GM11168 (cell line): ENCODE results near the gene MTX2.
"Not testable (repeated sequence)": the region's sequence is repeated elsewhere in the genome, so short reads cannot be mapped to it uniquely, and the experiment has no call there.

ENCODE experiments used
- in situ Hi-C: fragments of 300-500 bp; cut with MboI; formaldehyde crosslinking; loops from one replicate; pipeline ENCODE4 v1.12.0; 2022; ENCODE audit warnings: low sequenced_read_pairs; ENCODE audit not compliant: unreplicated experiment

The MTX2 gene

DNA sequence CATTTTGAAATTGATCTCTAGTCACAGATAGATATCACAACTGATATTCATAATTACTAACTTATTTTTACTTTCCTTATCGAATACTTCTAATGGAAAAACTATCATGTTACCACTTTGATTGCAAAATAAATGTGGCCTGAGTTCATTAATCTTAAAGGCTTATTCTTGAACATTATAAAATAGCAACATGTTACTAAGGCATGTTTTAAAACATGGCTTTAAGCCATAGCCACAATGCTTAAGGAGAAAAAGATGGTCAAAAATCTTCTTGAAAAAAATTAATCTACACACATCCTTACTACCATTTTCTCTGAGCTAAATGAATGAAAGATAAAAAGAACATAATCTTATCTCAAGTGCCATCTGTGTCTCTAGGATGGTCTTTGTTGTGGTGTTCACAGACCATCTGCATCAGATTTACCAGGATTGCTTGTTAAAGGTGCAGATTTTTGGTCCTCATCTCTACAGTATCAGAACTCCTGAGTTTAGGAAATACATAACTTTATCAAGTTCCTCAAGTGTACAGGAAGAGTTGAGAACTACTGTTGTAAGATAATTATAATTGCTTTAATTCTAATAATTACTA lies 15.3 kb downstream of the MTX2 start:
- in situ Hi-C loops: no loop called here

DNA sequence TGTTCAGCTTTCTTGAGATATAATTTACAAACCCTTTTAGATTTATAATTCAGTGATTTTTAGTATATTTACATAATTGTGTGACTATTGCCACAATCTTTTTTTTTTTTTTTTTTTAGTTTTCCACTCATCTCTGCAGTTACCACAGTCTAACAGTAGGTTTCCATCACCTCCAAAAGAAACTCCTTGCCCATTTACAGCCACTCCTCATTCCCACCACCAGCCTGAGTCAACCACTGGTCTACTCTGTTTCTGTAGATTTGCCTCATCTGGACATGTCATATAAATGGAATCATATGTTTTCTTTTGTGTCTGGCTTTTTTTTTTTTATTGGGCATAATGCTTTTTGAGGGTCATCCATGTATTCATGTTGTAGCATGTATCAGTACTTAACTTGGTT lies 16.1 kb downstream of the MTX2 start:
- in situ Hi-C loops: no loop called here

DNA sequence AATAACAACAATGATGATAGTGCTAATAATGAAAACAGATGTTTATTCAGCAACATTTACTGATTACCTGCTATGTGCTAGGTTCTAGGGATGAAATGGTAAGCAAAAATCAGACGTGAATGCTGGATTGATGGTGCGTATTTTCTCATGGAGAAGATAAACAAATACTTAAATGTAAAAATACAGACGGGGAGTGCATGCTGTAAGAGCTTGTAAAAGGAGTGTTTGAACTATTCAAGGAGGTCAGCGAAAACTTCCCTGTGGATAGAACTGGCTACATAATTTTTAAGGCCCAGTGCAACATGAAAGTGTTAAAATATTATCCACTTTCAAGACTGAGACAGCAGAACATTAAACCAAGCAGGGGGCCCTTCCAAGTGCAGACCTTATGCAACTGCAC lies 22.1 kb downstream of the MTX2 start:
- in situ Hi-C loops: no loop called here

DNA sequence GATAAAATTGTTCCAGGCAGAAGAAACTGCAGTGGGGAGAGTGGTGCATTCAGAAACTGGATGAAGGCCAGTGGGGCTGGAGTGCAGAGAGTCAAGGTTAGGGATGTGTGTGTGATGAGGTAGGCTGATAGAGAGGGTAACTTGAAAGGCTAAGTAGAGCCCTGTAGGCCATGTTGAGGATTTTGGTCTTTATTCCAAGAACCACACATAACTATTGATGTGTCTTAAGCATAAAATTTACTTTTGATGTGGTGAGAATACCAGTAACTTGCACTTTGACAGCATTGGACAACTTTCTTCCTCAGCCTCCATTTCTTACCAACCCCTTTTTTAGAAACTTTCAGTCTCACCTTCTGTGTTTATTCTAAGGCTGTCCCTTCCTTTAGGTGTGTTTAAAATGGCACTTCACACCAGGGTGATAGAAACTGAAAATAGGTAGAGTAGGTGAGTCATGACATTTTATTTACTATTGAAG lies 22.6 kb downstream of the MTX2 start:
- in situ Hi-C loops: no loop called here

DNA sequence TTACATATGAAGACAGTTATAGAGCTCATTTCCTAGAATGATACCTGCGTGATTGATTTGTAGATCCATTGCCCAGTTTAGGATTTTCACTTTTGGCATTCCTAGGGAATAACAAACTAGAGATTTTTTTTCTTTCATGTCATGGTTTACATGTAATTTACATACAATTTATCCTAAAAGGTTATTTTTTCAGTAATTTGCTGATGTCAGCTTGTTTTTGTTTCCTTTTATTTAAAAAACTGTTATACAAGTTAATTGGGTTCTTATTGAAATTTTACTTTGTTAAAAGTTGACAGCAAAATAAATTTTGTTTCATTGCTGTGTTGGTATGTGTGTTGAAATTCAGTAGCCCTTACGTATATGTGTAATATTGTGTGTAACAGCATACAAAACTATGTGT lies 23.4 kb downstream of the MTX2 start:
- in situ Hi-C loops: no loop called here

DNA sequence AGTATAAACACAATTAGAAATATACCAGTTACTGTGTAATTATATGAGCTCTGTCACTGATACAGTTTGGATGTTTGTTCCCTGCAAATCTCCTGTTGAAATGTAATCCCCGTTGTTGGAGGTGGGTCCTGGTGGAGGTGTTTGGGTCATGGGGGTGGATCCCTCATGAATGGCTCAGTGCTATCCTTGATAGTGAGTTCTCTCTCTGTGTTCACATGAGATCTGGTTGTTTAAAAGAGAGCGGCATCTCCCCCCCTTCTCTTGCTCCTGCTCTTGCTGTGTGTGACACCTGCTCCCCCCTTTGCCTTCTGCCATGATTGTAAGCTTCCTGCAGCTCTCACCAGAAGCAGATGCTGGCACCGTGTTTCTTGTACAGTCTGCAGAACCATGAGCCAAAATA lies 24.1 kb downstream of the MTX2 start:
- in situ Hi-C loops: no loop called here

DNA sequence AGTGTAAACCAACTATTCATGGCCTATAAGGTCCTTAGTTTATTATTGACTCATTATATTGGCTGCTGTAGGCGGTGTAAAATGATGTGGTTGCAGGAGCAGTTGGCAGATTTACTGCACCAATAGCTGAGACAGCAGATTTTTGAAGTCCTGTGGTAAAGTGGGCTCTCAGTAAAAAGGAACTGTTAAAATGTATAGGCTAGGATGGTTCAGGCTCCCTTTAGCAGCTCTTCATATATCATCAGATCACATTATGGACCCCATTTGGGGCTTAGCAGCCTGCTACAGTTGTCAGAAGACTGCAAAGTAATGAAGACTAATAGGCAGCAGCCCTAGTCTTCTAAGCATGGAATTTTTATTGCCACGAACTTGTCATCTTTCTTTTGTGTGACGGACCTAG lies 27.8 kb downstream of the MTX2 start:
- in situ Hi-C loops: no loop called here

DNA sequence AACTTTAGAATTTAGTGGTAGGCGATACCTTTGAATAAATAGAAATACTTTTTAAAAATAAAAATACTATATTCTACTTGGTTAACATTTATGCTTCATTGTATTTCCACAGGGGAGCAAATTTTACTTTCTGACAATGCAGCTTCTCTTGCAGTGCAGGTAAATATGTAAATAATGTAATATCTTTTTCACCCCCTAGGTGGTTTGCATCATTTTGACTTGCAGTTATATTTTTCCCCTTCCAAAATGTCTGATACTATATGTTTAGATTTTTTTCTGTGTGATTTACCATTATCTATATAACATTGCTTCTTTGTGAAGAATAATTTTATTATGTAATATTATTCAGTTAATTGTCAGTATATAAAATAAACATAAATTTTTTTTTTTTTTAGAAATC lies 28.5 kb downstream of the MTX2 start:
- in situ Hi-C loops: no loop called here

DNA sequence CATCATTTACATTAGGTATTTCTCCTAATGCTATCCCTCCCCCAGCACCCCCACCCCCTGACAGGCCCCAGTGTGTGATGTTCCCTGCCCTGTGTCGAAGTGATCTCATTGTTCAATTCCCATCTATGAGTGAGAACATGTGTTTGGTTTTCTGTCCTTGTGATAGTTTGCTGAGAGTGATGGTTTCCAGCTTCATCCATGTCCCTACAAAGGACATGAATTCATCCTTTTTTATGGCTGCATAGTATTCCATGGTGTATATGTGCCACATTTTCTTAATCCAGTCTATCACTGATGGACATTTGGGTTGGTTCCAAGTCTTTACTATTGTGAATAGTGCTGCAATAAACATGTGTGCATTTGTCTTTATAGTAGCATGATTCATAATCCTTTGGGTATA lies 36.8 kb downstream of the MTX2 start:
- in situ Hi-C loops: not testable (repeated sequence)

DNA sequence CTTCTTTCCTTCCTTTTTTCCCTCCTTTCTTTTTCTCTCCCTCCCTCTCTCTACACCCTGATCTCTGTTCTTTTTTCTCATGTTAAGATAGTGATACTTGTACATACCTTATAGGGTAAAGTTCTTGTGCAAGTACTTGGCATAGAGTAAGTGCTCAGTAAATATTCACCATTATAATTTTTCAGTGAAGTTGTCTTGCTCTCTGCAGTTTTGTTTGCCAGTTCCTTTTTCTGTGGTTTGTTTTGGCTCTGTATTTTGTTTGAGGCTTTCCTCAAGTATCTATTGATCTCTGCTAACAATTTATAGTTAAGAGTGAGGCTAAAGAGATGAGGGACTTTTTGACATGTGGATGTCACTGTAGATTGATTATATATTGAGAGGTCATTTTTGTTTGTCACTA lies 48.0 kb downstream of the MTX2 start:
- in situ Hi-C loops: no loop called here

DNA sequence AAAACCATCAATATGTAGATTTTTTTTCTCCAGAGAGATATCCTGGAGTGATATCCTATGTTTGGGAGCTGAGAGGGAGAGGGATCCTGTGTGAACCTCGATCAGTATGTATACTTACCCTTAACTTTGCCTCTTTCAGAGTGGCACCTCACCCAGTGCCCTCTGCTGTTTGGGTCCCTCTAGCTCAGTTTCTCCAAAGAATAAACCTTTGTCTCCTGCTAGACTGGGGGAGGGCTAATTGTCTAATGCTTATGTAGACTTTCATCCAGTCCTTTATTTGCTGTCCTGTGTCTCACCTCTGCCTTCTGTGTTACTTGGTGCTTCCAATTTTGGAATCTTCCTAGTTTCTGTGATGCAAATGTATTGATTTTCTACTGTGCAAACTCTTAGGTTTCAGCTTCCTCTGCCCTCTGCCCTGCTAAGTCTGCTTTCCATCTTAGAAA lies 48.4 kb downstream of the MTX2 start:
- in situ Hi-C loops: no loop called here

DNA sequence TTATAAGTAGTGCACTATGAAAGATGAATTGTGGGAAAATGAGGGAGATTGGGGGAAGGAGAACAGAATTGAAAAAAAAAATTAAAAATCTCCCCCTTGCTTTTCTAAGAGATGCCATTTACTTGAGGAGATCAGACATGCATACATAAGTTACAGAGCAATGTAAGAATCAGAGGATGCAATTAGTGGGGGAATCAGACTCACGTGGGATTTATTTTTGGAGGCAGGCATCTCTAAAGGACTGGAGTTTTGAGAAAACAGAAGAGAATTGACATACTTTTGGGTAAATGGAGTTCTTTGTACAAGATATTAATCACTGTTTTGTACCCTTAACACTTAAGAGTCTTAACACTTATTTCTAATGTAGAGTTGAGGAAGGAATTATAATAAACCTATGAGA lies 52.7 kb downstream of the MTX2 start:
- in situ Hi-C loops: no loop called here

DNA sequence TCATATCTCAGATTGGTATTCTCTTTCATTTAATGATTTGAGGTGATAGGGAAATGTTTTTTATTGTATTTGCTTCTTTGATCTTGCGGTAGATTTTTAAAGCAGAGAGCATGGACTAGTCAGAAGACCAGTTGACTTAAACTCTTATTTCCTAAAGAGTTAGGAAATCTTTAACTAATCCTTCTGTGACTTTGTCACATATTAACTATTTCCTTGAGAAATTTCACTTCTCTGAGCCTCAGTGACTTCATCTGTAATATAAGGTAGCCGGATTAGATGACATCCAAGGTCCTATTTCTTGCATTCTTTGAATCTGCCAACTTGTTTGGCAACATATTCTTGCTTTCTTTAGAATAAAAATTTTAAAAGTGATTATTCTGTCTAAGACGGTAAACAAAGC lies 55.6 kb downstream of the MTX2 start:
- in situ Hi-C loops: no loop called here

DNA sequence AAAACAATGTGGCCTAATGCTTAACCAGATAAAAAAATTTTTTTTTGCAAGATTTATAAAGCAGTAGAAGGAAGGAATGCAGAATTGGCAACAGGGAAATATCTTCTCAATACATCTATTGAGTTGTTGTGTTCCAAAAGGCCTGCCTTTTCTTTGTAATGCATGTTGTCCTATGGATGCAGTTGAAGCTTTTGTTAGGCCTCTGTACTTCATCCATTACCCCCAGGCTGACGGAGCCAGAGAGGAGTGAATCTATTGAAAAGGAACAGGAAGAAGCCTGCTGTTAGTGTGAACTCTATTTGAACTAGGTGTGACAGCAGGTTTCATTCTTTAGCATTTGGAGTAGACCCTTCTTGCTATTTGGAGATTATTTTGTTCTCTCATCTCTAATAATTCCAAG lies 56.5 kb downstream of the MTX2 start:
- in situ Hi-C loops: no loop called here

DNA sequence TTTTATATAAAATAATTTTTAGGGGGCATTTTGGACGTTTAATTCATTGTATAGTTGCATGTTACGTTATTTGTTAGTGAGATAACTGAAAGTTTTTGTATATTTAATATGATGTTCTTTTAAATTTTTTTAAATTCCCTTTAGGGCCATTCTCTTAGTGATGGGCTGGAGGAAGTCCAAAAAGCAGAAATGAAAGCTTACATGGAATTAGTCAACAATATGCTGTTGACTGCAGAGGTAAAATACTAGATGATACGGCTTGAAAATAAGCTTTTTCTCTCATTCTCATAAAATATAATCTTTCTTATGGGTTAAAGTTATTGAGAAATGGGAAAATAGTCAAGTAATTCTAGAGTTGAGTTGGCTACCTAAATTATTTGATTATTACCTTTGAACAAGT lies 58.9 kb downstream of the MTX2 start:
- in situ Hi-C loops: no loop called here

DNA sequence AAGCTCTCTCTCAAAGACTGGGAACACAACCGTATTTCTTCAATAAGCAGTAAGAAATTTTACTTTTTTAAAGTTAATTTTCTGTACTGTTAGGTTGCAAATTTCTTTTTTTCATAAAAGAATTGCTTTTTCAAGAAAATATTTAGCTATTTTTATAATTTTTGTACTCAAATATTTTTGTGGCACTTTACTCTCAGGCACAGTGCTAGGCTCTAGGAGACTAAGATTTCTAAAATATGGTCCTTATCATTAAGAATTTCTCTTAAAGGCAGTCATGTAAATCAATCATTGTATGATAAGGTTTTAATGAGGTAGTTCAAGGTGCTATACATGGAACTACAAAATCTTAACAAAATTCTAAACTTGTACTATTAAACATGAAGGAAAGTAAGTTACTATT lies 61.4 kb downstream of the MTX2 start:
- in situ Hi-C loops: no loop called here

DNA sequence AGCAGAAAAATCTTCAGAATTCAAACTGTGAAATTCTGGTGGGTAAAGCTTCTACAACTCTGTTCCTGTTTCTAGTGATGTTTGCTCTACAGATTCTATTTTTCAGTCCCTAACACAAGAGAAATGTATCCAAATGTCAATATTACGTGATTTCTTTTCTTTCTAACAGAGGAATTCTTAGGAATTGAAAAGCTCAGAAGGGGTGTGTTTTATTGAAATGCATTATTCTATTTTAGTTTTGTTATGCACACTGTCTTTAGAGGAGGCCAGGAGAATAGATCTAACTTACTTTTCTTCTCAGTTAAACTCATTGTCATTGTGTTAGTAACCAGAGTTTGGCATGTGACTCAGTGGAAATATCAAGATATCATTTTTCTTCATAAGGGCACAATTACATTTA lies 62.4 kb downstream of the MTX2 start:
- in situ Hi-C loops: no loop called here

DNA sequence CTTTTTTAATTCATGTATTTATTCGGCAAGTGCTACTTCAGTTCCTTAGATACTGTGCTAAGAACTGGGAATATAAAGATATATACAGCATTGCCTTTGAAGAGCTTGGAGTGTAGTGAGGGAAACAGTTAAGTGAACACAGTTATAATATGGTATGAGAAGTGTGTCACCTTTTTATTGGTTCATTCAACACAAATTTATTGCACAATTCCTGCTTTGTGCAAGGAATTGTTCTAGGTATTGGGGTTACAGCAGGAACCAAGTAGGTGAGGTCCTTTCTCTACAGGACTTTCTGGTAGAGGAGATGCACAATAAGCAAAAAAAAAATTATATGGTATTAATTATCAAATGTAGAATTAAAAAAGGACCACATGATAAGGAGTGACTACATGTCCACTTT lies 65.5 kb downstream of the MTX2 start:
- in situ Hi-C loops: no loop called here

DNA sequence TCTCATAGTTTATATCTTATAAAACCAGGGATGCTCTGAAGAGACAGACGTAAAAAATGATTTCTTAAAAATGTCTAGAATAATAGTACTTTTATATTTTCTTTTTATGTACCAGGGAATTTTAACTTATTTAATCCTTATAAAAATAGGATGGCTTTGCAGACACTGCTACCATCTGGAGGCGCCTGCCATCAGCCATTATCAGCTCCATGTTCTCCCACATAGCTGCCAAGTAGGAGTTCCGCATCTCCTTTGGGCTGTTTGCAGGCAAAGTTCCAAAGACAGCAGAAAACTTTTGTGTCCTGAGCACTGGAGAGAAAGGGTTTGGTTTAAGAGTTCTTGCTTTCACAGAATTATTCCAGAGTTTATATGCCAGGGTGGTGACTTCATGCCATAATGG lies 69.2 kb downstream of the MTX2 start:
- in situ Hi-C loops: no loop called here

DNA sequence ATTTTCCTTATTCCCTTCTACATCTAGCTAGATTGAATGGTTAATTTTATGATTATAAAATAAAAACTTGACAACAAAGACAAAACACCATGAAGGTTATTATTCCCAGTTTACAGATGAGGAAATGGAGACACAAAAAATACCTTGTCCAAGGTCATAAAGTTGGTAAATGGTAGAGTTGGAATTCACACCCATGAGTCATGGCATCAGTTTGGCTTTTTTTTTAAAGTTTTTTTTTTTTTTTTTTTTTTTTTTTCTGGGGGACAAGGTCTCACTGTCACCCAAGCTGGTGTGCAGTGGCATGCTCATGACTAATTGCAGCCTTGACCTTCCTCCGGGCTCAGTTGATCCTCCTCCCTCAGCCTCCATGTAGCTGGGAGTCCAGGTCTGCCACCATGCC lies 70.0 kb downstream of the MTX2 start:
- in situ Hi-C loops: no loop called here

DNA sequence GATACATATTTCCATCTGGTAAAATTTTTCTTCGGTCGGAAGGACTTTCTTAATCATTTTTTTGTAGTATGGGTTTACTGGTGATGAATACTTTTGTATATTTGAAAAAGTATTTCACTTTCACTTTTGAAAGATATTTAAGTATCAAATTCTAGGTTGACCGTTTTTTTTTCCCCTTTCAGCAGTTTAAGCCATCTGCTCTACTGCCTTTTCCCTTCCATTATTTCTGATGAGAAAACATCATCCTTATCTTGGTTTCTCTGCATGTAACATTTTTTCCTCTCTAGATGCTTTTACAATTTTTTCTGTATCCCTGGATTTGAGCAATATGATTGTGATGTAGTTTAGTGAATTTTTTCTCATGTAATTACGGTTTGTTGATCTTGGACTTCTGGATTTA lies 87.0 kb downstream of the MTX2 start:
- in situ Hi-C loops: no loop called here

DNA sequence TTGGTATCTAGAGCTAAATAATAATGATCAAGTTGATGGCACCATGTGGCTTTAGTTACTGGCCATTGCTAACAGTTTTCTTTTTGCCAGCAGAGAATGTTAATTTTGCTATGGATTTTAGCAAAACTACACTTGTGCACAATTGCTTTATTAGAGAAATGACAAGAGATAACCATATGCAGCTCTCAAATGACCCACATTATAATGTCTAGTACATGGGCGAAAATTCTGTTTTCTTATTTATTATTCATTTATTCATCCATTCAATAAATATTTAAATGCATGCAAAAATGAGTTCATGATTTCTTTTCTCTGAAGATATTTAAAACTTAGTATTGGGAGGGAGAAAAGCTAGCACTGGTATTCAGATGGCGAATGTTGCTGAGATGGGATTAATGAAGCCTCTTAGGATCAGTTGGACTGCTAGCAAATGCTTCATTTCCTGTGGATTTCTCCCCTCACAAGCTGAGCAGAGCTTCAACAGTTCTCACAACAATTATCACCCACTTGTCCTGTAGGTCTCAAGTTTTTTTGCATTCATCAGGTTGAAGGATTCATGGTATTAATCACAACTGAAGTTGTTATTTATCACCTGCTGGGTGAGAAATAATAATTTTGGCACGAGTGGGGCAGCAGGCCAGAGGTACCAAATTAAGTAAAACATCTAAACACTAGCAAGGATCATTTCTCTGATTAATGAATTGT lies 95.2 kb downstream of the MTX2 start:
- in situ Hi-C loops: no loop called here
